Measurements from ENCODE around the gene C16orf95. TPM values are rescaled to one million over a fixed set of nuclear protein-coding genes. Genes with fewer than 3 reads are reported as not detected.

Gene C16orf95
- total RNA-seq, 2 donors from 2014 or later, result 6.4 to 7.8 TPM

DNA sequence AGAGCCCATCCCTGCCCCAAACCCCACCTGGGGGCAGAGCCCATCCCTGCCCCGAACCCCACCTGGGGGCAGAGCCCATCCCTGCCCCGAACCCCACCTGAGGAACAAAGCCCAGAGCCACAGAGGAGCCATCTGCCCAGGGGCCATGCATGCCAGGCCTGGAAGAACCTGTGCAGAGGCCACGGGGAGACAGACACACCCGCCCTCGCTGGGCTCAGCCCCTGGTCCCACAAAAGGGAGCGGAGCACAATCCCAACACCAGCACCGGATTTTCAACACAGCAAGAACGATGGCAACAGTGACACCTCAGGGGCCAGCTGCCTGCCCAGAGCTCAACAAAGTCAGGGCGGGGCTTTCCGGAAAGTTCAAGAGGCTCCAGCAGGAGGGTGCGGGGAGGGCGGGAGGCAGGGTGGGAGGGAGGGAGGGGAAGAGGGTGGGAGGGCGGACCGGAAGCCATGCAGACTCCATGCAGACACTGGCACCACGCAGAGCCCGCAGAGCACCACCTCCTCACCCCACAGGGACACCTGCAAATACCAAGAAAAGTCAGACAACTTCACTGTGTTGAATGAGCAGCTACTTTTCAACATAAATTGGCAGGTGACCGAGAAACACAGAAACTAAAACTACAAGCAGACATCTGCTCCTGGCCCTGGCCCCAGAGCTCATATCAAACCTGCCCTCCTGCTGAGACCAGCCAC, 27.9 kb upstream of the C16orf95 start:
- Mint-ChIP-seq H3K4me1 (peaks cover 7% of the 10 kb centered on the region), H3K36me3 (ENCODE audit: low read depth) (peaks cover 39% of the 10 kb centered on the region), H3K27ac (peak overlapping the region; percentile 65), H3K9me3 (no peaks in the 10 kb centered on the region), H3K4me3 (no peak overlapping the region), H3K27me3 (ENCODE audit: insufficient read depth) (no peaks in the 10 kb centered on the region)
- no peak for DNase-seq
- 73 to 91% methylated on average over 6 to 14 of the region's 17 CpGs for WGBS, 2 experiments (ENCODE audit: insufficient coverage in 1 of 2, insufficient read length in 1 of 2)
- Histone ChIP-seq H3K4me3 (ENCODE audit: low read length) (no peak overlapping the region), H3K36me3 (ENCODE audit: control insufficient read depth, insufficient read depth, low read length) (peaks cover 19% of the 10 kb centered on the region), H3K9me3 (ENCODE audit: control insufficient read depth, low read length) (no peaks in the 10 kb centered on the region), H3K27me3 (ENCODE audit: control insufficient read depth, insufficient read depth, low read length, poor library complexity, severe bottlenecking) (no peaks in the 10 kb centered on the region), H3K27ac (ENCODE audit: low read depth, low read length) (no peak overlapping the region), H3K9ac (ENCODE audit: extremely low read depth, low read length, poor library complexity, severe bottlenecking) (no peak overlapping the region), H3K4me1 (ENCODE audit: control insufficient read depth, insufficient read depth, low read length) (no peaks in the 10 kb centered on the region)
- TF ChIP-seq, protein P1, sequence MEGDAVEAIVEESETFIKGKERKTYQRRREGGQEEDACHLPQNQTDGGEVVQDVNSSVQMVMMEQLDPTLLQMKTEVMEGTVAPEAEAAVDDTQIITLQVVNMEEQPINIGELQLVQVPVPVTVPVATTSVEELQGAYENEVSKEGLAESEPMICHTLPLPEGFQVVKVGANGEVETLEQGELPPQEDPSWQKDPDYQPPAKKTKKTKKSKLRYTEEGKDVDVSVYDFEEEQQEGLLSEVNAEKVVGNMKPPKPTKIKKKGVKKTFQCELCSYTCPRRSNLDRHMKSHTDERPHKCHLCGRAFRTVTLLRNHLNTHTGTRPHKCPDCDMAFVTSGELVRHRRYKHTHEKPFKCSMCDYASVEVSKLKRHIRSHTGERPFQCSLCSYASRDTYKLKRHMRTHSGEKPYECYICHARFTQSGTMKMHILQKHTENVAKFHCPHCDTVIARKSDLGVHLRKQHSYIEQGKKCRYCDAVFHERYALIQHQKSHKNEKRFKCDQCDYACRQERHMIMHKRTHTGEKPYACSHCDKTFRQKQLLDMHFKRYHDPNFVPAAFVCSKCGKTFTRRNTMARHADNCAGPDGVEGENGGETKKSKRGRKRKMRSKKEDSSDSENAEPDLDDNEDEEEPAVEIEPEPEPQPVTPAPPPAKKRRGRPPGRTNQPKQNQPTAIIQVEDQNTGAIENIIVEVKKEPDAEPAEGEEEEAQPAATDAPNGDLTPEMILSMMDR (conservative IDR thresholded peaks at IDR 0.05), result no peak

DNA sequence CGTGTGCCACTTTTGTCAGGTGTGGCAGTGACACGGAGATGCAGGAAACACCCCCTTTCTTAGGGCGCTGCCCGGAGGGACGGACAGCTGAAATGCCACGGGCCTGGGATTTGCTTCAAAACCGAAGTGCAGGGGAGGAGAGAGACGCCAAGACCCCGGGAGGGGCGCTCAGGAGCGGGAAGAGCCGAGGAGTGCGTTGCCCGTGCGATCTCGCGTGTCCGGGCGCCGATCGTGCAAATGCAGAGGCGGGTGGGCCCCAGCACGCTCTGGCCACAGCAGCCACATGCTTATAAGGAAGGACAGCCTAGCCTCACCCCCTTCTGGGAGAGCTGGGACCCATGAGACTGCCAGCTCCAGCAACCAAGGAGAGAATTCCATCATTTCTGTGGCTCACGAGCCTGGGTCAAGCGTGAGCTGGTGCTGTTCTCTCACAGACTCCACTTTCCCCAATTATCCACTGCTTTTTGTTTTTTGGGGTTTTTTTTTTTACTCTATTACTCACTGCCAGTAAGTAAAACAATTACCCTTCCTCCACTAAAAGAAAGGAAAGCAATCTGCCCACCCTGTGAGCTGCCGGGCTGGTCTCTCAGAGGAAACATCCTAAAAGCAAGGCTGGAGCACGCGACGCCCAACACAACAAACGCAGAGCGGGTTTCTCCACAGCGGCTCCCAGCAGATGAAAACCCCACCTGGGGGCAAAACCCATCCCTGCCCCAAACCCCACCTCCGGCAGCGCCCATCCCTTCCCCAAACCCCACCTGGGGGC, 27.2 kb upstream of the C16orf95 start:
- no peak overlapping the region for H3K27ac ChIP-seq (ENCODE audit: low read depth, low read length)
- Mint-ChIP-seq H3K9me3 (no peaks in the 10 kb centered on the region), H3K36me3 (ENCODE audit: low read depth) (peaks cover 37% of the 10 kb centered on the region), H3K27ac (no peak overlapping the region), H3K4me3 (no peak overlapping the region), H3K27me3 (ENCODE audit: insufficient read depth) (no peaks in the 10 kb centered on the region), H3K4me1 (peaks cover 7% of the 10 kb centered on the region)
- no peaks in the 10 kb centered on the region for H3K9me3 ChIP-seq (ENCODE audit: control insufficient read depth, low read length)
- no peaks in the 10 kb centered on the region for H3K27me3 ChIP-seq (ENCODE audit: control insufficient read depth, insufficient read depth, low read length, poor library complexity, severe bottlenecking)
- no peak for DNase-seq
- H3K4me1 ChIP-seq (ENCODE audit: control insufficient read depth, insufficient read depth, low read length), result no peaks in the 10 kb centered on the region
- no peak overlapping the region for H3K4me3 ChIP-seq (ENCODE audit: low read length)
- TF ChIP-seq, protein P1 (conservative IDR thresholded peaks at IDR 0.05), result no peak
- 92 to 93% methylated on average over 18 to 34 of the region's 34 CpGs for WGBS, 2 experiments (ENCODE audit: insufficient coverage in 1 of 2, insufficient read length in 1 of 2)
- no peak overlapping the region for H3K9ac ChIP-seq (ENCODE audit: extremely low read depth, low read length, poor library complexity, severe bottlenecking)
- H3K36me3 ChIP-seq (ENCODE audit: control insufficient read depth, insufficient read depth, low read length), result peaks cover 19% of the 10 kb centered on the region

DNA sequence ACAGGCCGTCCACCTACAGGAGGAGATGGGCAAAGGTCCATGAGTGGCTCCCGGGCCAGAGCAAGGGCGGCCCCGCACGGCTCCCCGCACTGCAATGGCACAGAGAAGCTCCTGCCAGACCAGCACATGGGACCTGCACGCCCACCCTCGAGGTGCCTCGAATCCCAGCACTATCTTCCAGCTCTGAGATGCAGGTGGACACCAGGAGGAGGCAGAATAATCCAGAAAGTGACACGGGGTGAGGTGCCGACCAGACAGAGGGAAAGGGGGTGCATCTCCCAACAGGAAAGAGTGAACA, 26.5 kb upstream of the C16orf95 start:
- Mint-ChIP-seq H3K36me3 (ENCODE audit: low read depth) (peaks cover 38% of the 10 kb centered on the region), H3K27me3 (ENCODE audit: insufficient read depth) (no peaks in the 10 kb centered on the region), H3K9me3 (no peaks in the 10 kb centered on the region), H3K4me3 (no peak overlapping the region), H3K4me1 (peaks cover 7% of the 10 kb centered on the region), H3K27ac (no peak overlapping the region)
- H3K9ac ChIP-seq (ENCODE audit: extremely low read depth, low read length, poor library complexity, severe bottlenecking), result no peak overlapping the region
- no peaks in the 10 kb centered on the region for H3K4me1 ChIP-seq (ENCODE audit: control insufficient read depth, insufficient read depth, low read length)
- no peak for DNase-seq
- H3K27ac ChIP-seq (ENCODE audit: low read depth, low read length), result peak overlapping the region; percentile 24
- H3K36me3 ChIP-seq (ENCODE audit: control insufficient read depth, insufficient read depth, low read length), result peaks cover 19% of the 10 kb centered on the region
- 90 to 93% methylated on average over 9 to 11 of the region's 11 CpGs for WGBS, 2 experiments (ENCODE audit: insufficient coverage in 1 of 2, insufficient read length in 1 of 2)
- H3K9me3 ChIP-seq (ENCODE audit: control insufficient read depth, low read length), result no peaks in the 10 kb centered on the region
- TF ChIP-seq, protein P1 (conservative IDR thresholded peaks at IDR 0.05), result no peak
- no peaks in the 10 kb centered on the region for H3K27me3 ChIP-seq (ENCODE audit: control insufficient read depth, insufficient read depth, low read length, poor library complexity, severe bottlenecking)
- H3K4me3 ChIP-seq (ENCODE audit: low read length), result no peak overlapping the region

Measured in endodermal cell (in vitro differentiated cells).